HG03196 (cell line): ENCODE data around the gene FN3K.
"Not testable (repeated sequence)": the region's sequence is repeated elsewhere in the genome, so short reads cannot be mapped to it uniquely, and the experiment has no call there.

Experiments used
- ATAC-seq: cut with Tn5 transposase; IDR thresholded peaks from one replicate; pipeline ENCODE4 v1.9.1; 2021; ENCODE audit not compliant: unreplicated experiment

FN3K gene

GRCh38 chr17:82772026-82772425, 36.6 kb downstream of the FN3K start:
- no peak for ATAC-seq

DNA sequence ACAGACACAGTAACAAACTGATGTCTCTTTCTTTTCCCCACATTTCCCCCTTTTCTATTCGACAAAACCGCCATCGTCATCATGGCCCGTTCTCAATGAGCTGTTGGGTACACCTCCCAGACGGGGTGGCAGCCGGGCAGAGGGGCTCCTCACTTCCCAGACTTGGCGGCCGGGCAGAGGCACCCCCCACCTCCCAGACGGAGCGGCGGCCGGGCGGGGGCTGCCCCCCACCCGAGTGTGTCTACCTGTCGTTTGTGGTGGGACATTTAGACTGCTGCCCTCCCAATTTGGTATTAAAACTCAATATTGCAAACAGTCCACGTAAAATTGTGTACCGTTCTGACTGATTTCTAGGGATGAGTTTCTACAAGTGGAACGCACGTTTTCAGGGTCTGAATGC, 39.0 kb downstream of the FN3K start:
- not testable (repeated sequence) for ATAC-seq

- ATAC-seq: no peak
Measured at GRCh38 chr17:82775001-82775823, 39.8 kb downstream of the FN3K start.

- no peak for ATAC-seq
Measured at GRCh38 chr17:82776454-82776853, 41.0 kb downstream of the FN3K start.

- not testable (repeated sequence) for ATAC-seq
Measured at GRCh38 chr17:82777778-82778375, 42.5 kb downstream of the FN3K start.

GRCh38 chr17:82779541-82779940, 44.1 kb downstream of the FN3K start:
- no peak for ATAC-seq

- no peak for ATAC-seq
Measured at GRCh38 chr17:82780195-82780594, 44.8 kb downstream of the FN3K start.

DNA sequence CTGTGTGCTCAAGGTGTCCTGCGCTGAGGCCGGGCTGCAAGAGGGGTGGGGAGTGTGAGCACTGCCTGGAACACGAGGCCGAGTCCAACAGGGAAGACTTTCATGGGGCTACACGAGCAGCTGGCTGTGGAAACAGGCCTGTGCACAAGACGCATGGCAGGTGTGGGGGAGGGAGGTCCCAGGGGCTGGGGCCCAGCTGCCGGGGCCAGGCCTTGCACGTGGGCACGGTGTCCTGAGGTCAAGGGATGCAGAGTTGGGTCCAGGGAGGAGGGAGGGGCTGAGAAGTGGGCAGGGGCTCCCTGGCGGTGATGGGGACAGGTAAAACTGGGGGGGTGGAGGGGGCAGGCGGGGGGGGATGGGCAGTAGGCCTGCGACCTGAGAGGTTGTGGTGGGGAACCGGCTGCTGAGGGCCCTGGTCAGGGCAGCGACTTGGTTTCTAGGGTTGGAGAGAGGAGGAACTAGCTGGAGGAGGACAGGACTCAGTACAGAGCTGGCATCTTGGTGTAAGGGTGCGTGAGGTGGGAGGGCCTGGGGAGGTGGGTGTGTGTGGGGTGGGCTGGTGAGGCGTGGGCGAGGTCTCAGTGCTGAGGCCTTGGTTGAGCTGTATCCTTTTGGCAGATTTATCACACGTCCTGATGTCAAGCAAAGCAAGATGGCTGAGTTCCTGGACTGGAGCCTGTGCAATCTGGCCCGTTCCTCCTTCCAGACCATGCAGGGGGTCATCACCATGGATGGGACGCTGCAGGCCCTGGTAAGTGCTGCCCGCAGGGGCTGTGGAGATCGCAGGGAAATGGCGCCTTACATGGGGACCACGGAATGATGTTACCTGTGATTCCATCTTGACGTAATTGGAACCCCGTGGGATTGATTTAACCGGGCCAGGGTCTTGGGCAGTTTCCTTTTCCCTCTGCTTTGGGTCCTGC, 45.8 kb downstream of the FN3K start:
- ATAC-seq: no peak

DNA sequence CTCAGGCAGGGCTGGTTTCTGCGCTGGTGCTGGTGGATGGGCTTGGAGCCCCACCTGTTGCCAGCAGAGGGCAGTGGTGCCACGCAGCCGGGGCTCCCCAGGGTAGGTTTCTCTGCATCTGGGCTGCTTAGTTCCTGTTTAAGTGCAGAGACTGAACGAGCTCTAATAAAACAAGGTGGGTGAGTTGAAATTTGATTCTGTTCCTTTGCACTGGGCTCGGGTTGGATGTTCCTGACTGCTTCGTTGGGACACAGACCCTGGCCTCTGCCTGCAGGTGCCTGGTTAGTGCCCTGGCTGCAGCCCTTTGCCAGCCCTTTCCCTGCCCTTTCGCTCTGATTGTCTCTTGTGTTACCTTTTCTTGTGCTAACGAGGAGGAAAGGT, 46.5 kb downstream of the FN3K start:
- ATAC-seq: peak; percentile 72

DNA sequence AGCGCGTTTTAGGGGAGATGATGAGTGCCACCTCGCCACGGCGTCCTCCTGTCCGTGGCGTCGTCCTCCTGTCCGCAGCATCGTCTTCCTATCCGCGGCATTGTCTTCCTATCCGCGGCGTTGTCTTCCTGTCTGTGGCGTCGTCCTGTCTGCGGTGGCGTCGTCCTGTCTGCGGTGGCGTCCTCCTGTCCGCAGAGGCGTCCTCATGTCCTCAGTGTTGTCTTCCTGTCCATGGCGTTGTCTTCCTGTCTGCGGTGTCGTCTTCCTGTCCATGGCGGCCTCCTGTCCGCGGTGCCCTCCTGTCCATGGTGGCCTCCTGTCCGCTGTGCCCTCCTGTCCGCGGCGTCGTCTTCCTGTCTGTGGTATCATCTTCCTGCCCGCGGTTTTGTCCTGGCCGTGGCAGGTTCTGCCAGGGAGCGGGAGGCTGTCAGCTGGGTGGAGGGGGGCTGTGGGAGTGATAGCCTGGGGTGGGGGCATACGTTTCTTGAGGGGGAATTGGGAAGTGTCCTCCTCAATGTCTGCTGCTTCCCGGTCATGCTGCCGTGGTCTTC, 47.3 kb downstream of the FN3K start:
- ATAC-seq: no peak

GRCh38 chr17:82783498-82783897, 48.1 kb downstream of the FN3K start:
- no peak for ATAC-seq

DNA sequence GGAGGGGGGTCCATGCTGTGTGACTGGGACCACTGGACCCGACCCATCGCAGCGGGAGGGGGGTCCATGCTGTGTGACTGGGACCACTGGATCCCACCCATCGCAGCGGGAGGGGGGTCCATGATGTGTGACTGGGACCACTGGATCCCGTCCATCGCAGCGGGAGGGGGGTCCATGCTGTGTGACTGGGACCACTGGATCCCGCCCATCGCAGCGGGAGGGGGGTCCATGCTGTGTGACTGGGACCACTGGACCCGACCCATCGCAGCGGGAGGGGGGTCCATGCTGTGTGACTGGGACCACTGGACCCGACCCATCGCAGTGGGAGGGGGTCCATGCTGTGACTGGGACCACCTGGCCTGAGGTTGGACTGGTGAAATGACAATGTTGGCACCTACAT, 50.2 kb downstream of the FN3K start:
- ATAC-seq: not testable (repeated sequence)

DNA sequence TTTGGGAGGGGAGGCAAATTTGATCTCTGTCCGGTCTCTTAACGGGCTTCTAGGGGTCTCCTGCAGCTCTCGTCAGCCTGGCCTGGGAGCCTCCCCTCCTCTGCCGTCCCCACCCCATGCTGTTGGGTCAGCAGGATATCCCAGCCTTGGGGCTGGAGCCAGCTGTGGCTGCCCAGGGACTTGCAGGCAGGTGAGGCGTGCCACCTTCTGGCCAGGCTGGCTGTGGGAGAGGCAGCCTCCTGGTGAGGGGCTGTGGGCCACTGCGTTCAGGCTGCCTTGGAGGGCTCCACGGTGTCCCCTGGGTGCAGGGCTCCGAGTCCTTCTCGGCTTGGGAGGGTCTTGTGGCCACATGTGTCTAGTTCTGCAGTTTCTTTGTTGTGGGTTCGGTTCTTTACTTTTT, 51.0 kb downstream of the FN3K start:
- ATAC-seq: no peak

DNA sequence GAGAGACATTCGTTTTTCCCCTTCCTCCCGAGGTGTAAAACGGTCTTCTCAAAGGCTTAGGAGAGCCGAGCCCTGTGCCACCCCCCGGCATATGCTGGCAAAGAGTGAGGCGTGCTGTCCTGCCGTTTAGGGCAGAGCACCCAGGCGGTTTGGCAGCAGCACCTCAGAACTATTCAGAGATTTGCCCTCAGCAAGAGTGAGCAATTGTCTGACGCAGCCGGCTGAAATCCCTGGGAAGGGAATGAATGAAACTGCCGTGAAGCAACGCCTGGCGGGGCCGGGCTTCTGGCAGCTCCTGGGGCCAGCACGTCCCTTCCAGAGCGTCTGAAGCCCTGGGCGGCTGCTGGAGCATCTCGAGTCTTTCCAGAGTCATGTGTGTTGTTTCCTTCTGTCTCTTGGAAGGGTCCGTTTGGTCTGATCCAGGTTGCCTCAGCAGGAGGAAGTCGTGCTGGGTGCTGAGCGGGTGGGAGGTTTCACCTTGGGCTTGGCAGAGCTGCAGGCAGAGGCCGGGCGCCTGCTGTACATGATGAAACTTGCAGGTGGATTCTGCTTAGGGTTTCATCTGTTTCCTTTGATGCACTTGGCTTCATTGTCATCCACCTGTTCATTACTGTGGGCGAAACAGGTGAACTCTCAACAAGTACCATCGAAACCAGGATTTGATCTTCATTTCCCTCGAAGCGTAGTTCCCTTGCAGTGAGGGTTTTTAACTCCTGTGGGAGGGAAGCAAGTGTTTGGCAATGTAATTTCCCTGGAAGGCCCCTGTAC, 51.9 kb downstream of the FN3K start:
- ATAC-seq: no peak

- ATAC-seq: no peak
Measured at GRCh38 chr17:82788206-82789001, 53.0 kb downstream of the FN3K start.

- no peak for ATAC-seq
Measured at GRCh38 chr17:82789051-82789592, 53.7 kb downstream of the FN3K start.

DNA sequence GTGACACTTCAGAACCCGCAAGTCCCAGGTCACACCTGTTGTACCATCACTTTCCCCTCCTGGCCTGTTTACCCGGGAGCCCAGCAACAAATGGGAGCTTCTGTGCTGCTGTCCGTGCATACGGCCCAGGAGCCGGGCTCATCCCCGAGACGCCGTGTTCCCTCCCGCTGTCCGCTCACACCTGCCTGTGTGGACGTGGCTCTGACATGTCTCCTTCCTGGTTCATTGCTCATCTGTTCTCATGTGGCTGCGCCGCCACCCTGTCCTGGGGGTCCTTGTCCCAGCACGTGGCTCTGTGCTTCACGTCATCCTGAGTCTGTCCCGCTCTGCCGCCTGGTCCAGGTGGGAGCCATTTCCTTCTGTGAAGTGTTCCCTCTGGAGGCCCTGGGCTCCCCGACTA, 54.4 kb downstream of the FN3K start:
- ATAC-seq: no peak

DNA sequence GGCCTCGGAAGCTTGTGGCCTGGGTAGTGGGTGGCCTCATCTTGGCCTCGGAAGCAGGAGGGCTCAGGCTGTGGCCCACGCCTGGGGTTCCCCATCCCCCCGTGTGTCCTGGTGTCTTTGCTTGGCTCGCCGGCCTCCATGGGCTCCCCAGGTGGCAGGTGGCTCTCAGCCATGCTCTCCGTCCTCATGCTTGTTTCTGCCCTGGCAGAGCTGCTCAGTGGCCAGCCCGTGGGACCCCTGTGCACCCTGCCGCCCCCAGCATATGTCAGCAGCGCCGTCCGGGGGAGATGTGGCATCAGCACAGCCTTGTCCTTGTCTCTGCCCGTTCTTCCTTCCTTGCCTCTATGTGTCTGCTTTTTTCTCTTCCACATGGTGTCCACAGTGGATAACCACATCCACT, 55.0 kb downstream of the FN3K start:
- no peak for ATAC-seq

- no peak for ATAC-seq
Measured at GRCh38 chr17:82791532-82791931, 56.1 kb downstream of the FN3K start.
